ENCODE data around the gene UCKL1. TPM values are rescaled to one million over a fixed set of nuclear protein-coding genes. Genes with fewer than 3 reads are reported as not detected.
"Not testable (repeated sequence)": the region's sequence is repeated elsewhere in the genome, so short reads cannot be mapped to it uniquely, and the experiment has no call there.

UCKL1 gene
- polyA plus RNA-seq, 4 donors: 37.8 to 53.6 (median 45.0) TPM

DNA sequence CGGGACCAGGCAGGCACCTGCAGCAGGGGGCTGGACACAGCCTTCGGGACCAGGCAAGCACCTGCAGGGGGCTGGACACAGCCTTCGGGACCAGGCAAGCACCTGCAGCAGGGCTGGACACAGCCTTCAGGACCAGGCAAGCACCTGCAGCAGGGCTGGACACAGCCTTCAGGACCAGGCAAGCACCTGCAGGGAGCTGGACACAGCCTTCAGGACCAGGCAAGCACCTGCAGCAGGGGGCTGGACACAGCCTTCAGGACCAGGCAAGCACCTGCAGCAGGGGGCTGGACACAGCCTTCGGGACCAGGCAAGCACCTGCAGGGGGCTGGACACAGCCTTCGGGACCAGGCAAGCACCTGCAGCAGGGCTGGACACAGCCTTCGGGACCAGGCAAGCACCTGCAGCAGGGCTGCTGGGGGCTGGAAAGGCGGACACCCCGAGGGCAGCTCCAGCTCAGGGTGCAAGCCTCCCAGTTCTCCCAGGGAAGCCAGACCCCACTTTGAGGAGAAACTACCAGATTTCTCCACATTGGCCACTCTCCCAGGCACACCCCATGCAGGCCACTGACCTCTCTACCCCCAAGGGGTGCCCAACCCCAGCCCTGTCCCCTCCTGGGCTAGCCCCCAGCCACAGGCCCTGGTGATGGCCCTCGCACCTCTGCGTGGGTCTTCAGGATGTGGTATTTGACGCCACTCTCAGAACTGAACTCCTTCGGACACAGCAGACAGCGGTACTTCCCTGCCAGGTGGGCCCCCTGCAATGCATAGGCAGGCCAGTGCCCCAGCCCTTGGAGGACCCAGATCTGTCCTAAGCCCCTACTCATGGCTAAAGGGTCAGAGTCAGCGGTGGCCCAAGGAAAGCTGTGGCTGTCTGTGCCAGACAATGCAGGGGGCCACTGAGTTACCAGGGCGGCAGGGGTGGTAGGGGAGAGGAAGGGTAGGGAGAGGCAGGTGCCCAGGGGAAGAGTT lies 4.7 kb upstream of the UCKL1 start:
- not testable (repeated sequence) for DNase-seq (ENCODE audit: low read depth in 4 of 4, low spot score in 3 of 4)

GRCh38 chr20:63959699-63960075 lies 3.5 kb upstream of the UCKL1 start:
- no peak for DNase-seq (ENCODE audit: low read depth in 4 of 4, low spot score in 3 of 4)

DNA sequence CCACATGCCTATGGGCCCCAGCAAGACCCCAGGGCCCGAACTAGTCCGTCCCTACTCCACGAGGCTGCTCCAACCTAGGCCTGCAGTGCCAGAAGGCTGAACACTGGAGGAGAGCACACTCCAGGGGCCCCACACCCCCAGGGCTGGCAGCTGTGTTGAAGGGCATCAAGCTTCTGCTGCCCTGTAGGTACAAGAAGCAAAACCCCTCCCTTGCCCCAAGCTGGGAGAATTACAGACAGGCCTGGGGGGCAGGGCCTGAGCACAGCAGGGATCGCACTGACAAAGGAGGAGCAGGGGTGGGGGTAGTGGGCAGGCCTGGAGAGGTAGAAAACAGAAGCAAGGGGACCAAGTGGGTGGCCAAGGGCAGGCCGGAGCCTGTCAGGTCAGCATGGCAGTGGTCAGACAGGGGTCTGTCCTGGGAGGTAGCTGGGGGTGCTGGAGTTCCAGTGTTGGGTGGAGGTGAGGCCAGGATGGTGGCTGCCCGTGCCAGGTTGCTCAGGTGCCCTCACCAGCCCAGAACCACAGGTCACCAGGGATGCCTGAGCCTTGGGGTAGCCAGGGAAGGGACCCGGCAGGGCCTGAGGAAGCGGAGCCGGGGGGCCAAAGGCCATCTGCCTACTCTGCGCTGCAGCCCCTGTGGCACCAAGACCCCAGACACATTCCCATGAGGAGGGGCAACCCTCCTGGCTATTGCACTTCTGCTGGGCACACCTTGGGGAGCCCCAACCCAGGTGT lies 2.9 kb upstream of the UCKL1 start:
- DNase-seq (ENCODE audit: low read depth in 4 of 4, low spot score in 3 of 4): no peak

DNA sequence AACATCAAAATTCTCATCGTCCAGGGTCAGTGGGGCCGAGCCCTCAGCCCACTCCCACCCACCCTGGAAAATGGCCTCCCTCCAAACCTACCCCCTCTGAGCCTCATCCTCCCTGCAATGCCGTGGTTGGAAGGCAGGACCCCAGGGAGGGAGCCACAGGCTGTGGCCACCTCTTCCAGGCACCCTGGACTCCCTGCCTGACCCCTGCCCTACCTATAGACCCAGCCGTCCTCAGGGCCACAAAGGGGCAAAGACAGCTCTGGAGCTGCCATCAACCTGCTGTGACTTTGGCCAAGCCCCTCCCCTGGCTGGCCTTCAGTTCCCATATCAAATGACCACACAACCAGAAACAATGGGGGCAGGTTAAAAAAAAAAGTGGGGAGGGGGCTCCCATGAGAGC lies 2.3 kb upstream of the UCKL1 start:
- no peak for DNase-seq (ENCODE audit: low read depth in 4 of 4, low spot score in 3 of 4)

DNA sequence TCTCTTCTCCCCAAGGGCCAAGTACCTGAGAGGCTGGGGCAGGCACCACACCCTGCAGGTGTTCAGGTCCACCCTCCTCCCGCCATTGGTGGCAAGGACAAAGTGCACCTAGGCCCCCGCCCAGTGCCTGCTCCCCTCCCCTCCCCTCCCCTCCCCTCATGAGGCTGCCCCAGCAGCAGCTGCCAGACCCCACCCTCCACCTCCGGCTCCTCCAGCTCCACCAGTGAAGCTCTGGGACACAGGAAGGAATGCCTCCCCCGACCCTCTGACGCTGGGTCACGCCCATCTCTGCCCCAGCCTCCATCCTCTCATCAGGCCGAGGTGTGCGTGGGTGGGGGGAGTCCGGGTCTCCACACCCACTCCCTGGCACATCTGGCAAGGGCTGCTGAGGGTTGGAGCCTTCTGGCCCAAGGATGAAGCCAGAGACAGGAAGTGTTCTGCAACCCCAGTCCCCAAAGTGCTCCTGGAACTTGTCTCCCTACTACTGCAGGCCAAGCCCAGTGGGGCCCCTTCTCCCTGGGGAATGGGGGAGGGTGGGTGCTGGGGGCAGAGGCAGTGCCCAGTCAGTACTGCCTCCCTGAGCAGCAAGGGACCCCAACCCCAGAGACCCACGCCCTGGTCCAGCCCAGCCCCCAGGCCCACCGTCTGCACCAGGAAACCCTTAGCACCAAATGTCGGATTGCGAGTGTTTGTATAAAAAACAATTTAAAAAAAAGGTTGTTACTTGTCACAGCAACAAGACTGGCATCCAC lies 1.6 kb upstream of the UCKL1 start:
- no peak for DNase-seq (ENCODE audit: low read depth in 4 of 4, low spot score in 3 of 4)

- no peak for DNase-seq (ENCODE audit: low read depth in 4 of 4, low spot score in 3 of 4)
Observed at GRCh38 chr20:63957004-63957689, 931 bp upstream of the UCKL1 start.

- no peak for DNase-seq (ENCODE audit: low read depth in 4 of 4, low spot score in 3 of 4)
Observed at GRCh38 chr20:63956664-63957003, 418 bp upstream of the UCKL1 start.

- no peak for DNase-seq (ENCODE audit: low read depth in 4 of 4, low spot score in 3 of 4)
Observed at GRCh38 chr20:63955281-63955826, 862 bp downstream of the UCKL1 start.

- DNase-seq (ENCODE audit: low read depth in 4 of 4, low spot score in 3 of 4): no peak
Observed at GRCh38 chr20:63953764-63954429, 2.3 kb downstream of the UCKL1 start.

DNA sequence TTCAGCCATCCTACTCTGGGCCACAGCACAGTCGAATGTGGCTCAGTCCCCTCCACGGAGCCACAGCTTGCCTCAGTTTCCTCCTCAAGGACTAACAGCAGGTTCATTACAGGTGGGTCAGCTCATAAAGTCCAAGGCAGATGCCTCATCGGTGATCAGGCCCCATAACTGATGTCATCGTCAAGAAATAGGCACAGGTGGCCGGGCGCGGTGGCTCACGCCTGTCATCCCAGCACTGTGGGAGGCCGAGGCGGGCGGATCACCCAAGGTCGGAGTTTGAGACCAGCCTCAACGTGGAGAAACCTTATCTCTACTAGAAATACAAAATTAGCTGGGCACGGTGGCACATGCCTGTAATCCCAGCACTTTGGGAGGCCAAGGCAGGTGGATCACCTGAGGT lies 3.4 kb downstream of the UCKL1 start:
- no peak for DNase-seq (ENCODE audit: low read depth in 4 of 4, low spot score in 3 of 4)

DNA sequence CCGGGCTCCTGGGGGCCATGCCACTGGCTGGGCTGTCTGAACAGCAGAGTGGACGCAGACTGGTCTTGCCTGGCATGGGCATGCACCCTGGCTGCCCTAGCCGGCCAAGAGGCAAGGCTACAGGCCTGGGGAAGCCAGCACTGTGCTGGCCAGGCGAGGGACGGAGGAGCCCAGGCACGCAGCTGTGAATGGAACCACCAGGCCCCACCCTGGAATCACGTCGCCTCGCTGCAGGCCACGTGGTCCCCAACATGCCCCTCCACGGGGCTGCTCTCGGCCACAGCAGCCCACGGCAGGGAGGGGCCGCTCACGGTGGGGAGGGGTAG lies 4.0 kb downstream of the UCKL1 start:
- DNase-seq (ENCODE audit: low read depth in 4 of 4, low spot score in 3 of 4): no peak

DNA sequence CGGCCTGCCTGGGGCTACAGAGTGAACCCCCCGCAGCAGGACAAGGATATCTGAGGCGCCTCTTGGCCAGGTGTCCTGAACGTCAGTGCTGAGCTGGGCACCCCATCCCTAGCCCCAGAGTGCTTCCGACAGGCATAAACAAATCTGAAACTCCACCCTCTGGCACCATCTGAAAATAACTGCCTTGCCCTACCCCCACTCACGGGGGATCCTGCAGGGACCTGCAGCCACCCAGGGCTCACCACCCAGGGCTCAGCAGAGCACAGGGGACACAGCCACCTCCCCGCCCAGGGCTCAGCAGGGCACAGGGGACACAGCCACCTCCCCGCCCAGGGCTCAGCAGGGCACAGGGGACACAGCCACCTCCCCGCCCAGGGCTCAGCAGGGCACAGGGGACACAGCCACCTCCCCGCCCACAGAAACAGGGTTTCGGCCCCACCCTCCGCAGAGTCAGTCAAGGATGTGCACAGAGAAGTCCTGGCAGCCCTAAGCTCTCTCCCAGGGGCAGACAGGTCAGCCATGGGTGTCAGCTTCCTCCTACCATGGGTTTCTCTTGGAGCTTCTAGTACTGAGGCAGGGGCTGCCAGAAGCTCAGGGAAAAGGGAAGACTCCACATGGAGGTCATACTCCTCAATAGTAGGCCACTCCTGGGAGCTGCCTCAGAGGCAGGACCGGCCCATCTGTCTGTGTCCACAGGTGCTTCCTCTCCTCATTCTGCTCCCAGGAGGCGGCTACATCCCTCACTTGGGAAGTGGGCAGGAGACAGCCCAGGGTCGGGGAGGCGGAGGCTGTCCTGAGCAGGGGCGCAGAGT lies 4.6 kb downstream of the UCKL1 start:
- no peak for DNase-seq (ENCODE audit: low read depth in 4 of 4, low spot score in 3 of 4)

- DNase-seq (ENCODE audit: low read depth in 4 of 4, low spot score in 3 of 4): no peak
Observed at GRCh38 chr20:63950701-63951397, 5.4 kb downstream of the UCKL1 start.

GRCh38 chr20:63947638-63948456 lies 8.4 kb downstream of the UCKL1 start:
- no peak for DNase-seq (ENCODE audit: low read depth in 4 of 4, low spot score in 3 of 4)

DNA sequence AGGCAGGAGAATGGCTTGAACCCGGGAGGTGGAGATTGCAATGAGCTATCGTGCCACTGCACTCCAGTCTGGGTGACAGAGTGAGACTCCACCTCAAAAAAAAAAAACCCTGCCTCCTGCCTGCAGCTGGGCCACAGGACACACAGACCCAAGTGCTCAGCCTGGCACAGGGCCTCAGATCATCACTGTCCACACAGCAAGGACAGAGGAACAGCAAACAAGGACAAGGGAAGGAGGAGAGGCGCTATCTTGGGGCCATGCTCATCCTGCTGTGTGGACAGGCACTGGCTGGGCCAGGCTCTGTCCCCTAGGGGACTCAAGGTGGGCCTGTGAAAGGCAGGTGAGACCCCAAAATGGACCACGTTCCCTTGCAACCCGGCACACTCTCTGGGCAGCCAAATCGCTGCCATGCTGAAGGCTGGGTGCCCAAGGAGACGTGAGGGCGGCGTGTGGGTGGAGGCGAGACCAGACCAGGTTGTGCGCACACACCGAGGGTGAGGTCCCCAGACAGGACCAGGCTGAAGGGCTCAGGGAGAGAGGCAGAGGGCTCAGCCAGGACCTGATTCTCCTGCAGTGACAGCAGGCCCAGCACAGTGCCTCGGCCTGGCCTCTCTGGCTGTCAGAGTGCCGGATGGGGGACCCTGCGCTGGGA lies 9.1 kb downstream of the UCKL1 start:
- DNase-seq (ENCODE audit: low read depth in 4 of 4, low spot score in 3 of 4): no peak

DNA sequence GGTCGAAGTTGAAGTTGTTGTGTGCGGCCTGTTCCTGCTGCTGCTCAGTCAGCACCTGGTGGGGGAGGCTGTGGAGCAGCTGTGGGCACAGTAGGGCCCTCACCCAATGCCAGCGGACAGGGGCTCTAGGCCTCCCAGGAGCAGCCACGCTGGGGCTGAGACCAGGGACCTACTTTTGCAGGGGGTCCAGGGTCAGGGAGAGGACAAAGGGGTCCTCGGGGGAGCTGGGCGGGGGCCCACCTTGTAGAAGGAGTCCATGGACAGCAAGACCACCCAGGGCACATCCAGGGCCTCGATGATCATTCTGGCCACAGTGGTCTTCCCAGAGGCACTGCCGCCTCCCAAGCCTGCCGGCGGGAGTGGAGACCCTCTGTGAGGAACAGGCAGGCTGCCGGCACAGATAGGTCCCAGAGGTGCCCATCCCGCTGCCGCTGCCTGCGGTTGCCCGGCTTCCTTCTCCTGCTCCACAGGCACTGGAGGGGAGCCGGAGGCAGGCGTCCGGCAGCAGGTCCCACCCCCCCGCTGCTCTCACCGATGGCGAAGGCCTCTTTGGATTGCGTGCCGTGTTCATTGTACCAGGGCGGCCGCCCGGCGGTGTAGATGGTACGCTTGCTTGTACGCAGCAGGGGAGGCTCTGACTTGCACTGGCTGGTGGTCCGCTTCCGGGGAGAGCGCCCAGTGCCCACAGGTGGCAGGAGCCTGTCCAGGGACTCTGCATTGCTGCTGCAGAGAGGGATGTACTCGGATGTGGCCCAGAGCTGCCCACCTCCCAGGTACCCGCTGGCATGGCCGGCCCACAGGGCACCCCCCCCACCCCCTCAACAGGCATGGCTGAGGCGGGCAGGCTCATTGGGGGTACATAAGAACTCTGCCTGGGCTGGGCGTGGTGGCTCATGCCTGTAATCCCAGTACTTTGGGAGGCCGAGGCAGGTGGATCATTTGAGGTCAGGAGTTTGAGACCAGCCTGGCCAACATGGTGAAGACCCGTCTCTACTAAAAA lies 10.0 kb downstream of the UCKL1 start:
- no peak for DNase-seq (ENCODE audit: low read depth in 4 of 4, low spot score in 3 of 4)

All from right renal pelvis (tissue), 4 donors.